Glomerular visceral epithelial cell (primary cell): ENCODE data around the gene EDN2.

Experiments used
- DNase-seq: peaks from one replicate; pipeline ENCODE4 v3.0.0-alpha.2; 2016; ENCODE audit errors: extremely low spot score

EDN2 gene

GRCh38 chr1:41517062-41517438 lies 32.6 kb upstream of the EDN2 start:
- no peak for DNase-seq

DNA sequence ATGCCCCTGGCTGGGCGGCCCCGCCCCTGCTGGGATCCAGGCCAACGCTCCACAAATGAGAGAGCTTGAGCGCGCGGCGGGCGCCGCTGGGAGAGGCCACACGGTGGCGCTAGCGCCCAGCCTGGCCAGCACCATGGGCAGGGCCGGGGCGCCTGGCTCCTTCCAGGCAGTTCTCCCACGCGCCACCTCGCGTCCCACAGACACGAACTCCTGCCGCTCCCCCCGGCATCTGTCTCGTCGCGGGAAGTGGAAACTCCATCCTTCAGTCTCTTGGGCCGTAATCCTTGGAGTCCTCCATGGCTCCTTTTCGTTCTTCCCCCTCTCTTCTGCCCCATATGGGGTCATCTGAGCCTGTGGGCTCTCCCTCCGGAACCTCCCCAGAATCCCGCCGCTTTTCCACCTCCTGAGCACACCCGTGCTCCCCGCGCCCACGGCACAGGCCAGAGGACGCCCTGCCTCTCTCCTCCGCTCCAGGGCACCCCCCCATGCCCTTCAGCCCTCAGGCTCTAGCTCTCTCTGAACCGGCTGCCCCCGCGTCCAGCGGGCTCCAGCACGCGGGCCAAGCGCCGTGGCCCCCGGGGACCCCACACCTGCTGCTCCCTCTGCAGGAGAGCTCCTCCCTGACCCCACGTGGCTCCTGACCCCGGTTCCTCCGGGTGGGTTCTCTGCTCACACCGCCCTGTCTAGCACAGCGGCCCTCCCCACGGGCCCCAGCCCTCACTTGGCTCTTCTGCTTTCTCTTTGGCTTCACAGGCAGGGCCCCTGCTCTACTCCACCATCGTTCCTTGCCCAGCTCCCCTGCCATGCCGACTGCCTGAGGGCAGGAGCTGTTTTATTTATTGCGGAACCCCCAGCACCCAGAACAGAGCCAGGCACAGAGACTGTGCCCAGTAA lies 31.9 kb upstream of the EDN2 start:
- peak; percentile 86 for DNase-seq

GRCh38 chr1:41515778-41516167 lies 31.3 kb upstream of the EDN2 start:
- DNase-seq: no peak

- no peak for DNase-seq
These were observed 30.7 kb upstream of the EDN2 start for GRCh38 chr1:41515131-41515678.

DNA sequence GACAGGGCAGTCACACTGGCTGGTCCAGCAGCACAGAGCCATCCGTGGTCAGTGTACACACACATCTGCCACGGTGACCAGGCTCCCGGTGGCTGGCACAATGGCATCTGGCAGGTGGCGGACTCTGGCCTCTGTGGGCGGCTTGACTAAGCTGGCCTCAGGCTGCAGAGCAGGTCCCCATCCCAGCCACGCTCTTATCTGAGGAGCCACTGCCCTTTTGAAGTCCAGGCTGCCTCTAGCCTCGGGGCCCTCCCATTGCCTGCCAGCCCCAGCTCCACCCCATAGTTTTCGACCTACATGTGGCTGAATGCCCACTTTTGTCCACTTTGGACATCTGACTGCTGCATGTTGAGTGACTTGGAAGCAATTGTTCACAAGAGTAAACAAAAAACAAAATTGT lies 29.9 kb upstream of the EDN2 start:
- no peak for DNase-seq

DNA sequence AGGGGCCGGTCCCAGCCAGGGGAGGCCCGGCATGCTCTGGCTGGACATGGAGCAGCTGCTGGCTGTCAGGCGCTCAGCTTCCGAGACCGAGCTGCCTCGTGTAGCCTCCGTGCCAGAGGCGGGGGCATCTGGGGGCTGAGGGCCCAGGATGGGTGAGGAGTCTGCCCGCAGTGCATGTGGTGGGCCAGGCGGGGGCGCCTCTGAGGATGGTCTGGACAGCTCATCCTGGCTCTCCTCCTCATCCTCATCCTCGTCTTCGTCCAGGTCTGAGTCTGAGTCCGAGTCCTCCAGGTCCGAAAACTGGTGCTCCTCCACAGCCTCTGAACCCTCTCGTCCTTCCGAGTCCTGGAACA lies 28.9 kb upstream of the EDN2 start:
- no peak for DNase-seq

DNA sequence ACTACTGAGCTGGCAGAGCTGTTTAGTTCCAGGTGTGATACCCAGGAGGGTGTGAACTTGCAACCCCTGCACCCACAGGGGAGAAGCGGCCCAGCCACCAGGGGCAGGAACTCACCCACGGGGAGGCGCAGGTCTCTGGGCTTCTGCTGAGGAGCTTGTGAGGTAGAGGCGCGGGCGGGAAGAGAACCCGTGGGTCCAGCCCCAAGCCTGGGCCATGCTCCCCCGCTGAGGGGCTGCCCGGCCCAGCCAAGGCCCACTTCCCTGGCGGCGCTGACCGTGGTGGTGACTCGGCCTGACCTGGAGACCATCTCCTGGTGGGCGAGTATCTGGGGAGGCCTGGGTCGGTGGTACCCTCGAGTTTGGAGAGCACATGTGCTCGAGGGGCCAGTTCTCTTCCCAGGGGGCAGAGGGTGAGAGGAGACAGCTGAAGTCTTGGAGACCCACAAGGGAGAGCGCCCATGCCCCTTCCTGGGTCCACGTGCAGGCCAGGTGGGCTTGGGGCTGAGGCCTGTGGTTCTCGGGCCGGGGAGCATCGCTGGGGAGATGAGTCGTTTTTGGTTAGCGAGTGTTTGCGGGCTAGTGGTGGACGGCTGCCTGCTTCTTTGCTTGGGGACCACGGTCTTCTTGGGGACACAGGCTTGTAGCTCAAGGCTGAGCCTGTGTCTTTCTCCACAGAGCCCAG lies 28.4 kb upstream of the EDN2 start:
- no peak for DNase-seq

- DNase-seq: no peak
These were observed 26.7 kb upstream of the EDN2 start for GRCh38 chr1:41511239-41511540.

GRCh38 chr1:41510531-41511238 lies 26.2 kb upstream of the EDN2 start:
- DNase-seq: no peak

DNA sequence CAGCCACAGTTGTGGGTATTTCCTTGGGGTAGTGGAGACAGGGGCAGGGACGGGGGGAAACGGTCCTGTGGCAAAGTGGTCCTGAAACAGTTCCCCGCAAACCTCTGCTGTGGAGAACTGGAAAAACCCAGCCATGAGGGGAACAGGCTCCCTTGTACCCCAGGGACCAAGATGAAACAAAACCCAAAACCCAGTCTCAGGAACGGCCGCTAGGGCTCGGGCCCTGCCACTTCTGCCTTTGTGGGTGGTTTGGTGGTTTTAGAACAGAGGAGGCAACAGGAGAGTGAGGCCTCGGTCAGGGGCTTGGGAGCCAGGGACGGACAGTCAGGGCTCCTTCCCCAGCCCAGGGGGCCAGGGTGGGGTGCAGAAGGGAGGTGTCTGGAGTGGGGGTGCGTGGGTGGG lies 24.8 kb upstream of the EDN2 start:
- no peak for DNase-seq

- DNase-seq: no peak
These were observed 23.8 kb upstream of the EDN2 start for GRCh38 chr1:41508290-41508689.

DNA sequence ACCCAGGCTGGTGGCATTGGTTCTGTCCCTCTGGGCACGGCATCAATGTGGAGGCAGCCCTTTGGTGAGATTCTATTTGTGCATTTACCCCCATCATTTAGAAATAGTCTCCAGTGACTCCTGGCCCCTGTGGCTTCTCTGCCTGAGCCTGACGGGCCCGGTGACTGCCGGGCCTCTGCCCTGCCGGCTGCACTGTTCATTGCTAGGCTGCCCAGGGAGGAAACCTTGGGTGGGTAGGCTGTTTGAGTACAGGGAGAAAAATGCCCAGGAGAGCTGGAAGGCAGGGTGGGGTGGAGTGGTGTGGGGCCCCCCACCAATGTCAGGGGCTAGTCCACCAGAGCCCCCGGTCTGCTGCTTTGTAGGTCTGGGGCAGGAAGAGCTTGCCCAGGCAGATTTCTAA lies 23.4 kb upstream of the EDN2 start:
- DNase-seq: no peak

DNA sequence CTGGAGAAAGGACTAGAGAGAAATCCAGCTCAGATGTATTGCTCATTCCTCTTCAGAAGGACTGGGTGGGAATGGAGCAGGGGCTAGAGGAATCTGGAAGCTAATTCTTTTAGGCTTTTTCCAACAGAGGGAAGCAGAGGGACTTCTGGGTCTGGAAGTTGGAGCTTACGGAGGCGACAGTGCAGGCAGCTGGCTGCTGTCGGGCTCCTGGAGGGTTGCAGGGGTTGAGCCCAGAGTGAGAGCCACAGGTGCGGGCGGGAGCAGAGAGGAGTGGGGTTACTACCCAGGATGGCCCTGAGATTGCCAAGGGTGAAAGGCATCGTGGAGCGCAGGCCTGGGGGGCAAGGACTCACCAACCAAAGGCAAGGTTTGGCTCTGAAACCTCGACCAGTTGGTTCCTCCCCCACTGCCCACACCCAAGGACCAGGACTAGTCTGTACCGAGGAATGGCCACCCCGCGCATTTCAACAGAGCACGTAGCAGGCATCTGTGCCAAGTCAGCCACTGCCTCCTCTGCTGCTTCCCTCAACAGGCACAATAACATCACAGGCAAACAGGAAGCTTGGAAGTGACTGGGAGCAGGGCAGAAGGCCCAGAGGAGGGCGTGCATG lies 22.7 kb upstream of the EDN2 start:
- DNase-seq: no peak

GRCh38 chr1:41504114-41505035 lies 19.9 kb upstream of the EDN2 start:
- DNase-seq: peak; percentile 82

DNA sequence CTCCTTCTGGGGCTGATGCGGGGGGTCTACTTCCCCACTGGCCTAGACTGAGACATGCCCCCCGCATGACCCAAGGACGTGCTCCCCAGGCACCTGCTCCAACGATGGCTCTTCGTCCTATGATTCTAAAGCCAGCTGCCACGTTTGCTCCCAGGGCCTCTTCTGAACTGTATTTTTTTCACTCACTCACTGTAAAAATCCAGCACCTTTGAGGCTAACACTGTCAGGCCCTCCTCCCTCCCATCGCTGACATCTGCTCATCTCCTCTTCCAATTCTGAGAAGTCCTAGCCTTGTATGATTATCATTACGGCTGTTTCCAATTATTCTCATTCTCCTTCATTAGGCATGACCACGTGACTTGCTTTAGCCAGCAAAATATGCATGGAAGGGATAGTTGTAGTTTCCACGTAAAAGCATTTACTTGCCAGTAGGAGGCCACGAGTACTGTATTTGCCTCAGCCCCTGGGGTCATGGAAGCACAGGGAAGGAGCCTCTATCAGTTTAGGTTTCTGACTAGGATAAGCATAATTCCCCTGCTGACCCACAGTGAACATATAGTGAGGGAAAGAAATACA lies 19.1 kb upstream of the EDN2 start:
- DNase-seq: no peak

GRCh38 chr1:41502912-41503311 lies 18.4 kb upstream of the EDN2 start:
- peak; percentile 73 for DNase-seq

DNA sequence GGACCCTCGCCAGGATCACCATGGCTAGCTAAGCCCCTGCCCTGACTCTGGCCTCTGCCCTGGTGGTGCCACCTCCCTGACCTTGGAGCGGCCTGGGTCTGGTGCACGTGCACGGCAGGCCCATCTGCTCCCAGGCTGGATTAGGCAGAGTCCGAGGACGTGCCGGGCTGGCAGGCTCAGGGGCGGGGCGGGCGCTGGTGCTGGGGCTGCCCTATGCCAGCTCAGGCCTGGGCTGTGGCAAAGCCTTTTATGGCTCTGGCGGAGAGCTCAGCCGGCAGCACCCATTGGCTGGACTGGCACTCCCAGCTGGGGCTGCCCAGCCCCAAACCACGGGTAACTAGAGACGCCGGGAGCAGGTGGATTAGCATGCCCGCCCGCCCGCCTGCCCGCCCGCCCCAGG lies 17.1 kb upstream of the EDN2 start:
- no peak for DNase-seq

DNA sequence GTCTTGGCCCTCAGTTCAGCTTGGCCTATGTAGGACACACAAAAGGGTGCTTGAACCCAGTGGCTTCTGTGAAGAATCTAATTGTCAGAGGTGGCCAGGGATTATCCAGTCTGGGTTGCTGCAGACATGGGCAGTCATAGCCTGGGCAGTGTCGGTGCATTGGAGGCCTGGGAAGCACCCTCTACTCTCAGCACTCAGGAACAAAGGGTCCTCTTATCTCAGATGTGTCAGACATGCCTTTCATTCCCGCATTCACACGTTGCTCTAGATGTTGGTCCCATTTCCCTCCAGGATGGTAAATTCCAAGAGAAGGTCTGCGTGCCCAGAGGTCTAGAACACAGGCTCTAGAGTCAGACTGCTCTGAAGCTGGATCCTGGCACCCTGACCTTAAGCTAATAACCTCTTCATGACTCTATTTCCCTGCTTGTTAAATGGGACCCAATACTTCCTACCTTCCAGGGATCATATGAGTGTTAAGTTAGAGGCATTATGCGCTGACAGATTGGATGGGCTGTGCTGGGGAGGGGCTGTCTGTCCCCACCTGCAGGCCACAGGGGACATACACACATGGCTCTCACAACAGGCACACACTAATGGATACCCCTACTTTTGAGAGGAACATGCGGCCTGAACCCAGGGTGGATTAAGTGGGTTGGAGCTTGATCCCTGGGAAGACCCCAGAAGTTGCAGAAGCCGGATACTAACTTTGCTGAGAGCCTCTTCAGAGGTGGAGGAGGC lies 16.5 kb upstream of the EDN2 start:
- DNase-seq: no peak

GRCh38 chr1:41500378-41500777 lies 15.9 kb upstream of the EDN2 start:
- DNase-seq: peak; percentile 75

- DNase-seq: no peak
These were observed 15.1 kb upstream of the EDN2 start for GRCh38 chr1:41499591-41499990.
